ENCODE measurements around the gene ZIC3.
"Not testable (repeated sequence)": the region's sequence is repeated elsewhere in the genome, so short reads cannot be mapped to it uniquely, and the experiment has no call there.

- TF ChIP-seq CTCF (IDR thresholded peaks at IDR 0.05; ENCODE audit: low read depth, low read length); EZH2phosphoT487 (IDR thresholded peaks at IDR 0.05; ENCODE audit: low read depth): not testable (repeated sequence)
Measured at GRCh38 chrX:137552098-137552497, 13.8 kb upstream of the ZIC3 start.

All from OCI-LY3 (cell line).